Upper lobe of right lung (tissue), 1 donor: ENCODE data around the gene STAT6. TPM values are rescaled to one million over a fixed set of nuclear protein-coding genes. Genes with fewer than 3 reads are reported as not detected.

Source experiments
- ATAC-seq: fragments of 200-7000 bp; cut with Tn5 transposase; one replicate; pipeline ENCODE4 v1.9.1; 2020; ENCODE audit warnings: mild to moderate bottlenecking, moderate library complexity
- DNase-seq: peaks from one replicate; pipeline ENCODE4 v3.0.0-alpha.2; 2020
- H3K27ac ChIP-seq: fragments of 200-600 bp; one replicate; pipeline ENCODE4 v1.8.0; 2022
- H3K27me3 ChIP-seq: fragments of 200-600 bp; one replicate; pipeline ENCODE4 v1.8.0; 2022; ENCODE audit warnings: mild to moderate bottlenecking
- H3K36me3 ChIP-seq: fragments of 200-600 bp; one replicate; pipeline ENCODE4 v1.8.0; 2022
- H3K4me1 ChIP-seq: fragments of 200-600 bp; one replicate; pipeline ENCODE4 v1.8.0; 2022
- H3K4me3 ChIP-seq: fragments of 200-600 bp; one replicate; pipeline ENCODE4 v1.8.0; 2022; ENCODE audit warnings: mild to moderate bottlenecking
- H3K9me3 ChIP-seq: fragments of 200-600 bp; one replicate; pipeline ENCODE4 v1.8.0; 2022
- CTCF ChIP-seq: fragments of 200-600 bp; IDR thresholded peaks from one replicate; pipeline ENCODE4 v1.8.0; 2022; ENCODE audit warnings: antibody characterized with exemption
- intact Hi-C: fragments of 100-400 bp; cut with DNase I; formaldehyde crosslinking; loops from one replicate; pipeline ENCODE4 v1.11.0; 2022
- long read RNA-seq: library from polyadenylated mRNA; unstranded; transcript quantifications from one replicate; pipeline ENCODE4 v2.0.0, GENCODE V29; 2021
- total RNA-seq: library from RNA; stranded (reverse); fragmentation: NEBNext Ultra II Directional; extraction: Animal tissue kit (Norgen Biotek cat#: 25700); gene quantifications from one replicate; pipeline ENCODE4 v1.2.1, GENCODE V29; 2021
- donor health status: DM: no; HTN: yes; CAD: no; lungs with severe emphysema.

The STAT6 gene, protein sequence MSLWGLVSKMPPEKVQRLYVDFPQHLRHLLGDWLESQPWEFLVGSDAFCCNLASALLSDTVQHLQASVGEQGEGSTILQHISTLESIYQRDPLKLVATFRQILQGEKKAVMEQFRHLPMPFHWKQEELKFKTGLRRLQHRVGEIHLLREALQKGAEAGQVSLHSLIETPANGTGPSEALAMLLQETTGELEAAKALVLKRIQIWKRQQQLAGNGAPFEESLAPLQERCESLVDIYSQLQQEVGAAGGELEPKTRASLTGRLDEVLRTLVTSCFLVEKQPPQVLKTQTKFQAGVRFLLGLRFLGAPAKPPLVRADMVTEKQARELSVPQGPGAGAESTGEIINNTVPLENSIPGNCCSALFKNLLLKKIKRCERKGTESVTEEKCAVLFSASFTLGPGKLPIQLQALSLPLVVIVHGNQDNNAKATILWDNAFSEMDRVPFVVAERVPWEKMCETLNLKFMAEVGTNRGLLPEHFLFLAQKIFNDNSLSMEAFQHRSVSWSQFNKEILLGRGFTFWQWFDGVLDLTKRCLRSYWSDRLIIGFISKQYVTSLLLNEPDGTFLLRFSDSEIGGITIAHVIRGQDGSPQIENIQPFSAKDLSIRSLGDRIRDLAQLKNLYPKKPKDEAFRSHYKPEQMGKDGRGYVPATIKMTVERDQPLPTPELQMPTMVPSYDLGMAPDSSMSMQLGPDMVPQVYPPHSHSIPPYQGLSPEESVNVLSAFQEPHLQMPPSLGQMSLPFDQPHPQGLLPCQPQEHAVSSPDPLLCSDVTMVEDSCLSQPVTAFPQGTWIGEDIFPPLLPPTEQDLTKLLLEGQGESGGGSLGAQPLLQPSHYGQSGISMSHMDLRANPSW
- total RNA-seq: 230 TPM
- long read RNA-seq, full-length matches to known transcripts: 82 of 257 reads
- long read RNA-seq, partial matches to known transcripts: 121 of 257 reads
- long read RNA-seq, other reads (novel, unspliced or antisense): 54 of 257 reads

DNA sequence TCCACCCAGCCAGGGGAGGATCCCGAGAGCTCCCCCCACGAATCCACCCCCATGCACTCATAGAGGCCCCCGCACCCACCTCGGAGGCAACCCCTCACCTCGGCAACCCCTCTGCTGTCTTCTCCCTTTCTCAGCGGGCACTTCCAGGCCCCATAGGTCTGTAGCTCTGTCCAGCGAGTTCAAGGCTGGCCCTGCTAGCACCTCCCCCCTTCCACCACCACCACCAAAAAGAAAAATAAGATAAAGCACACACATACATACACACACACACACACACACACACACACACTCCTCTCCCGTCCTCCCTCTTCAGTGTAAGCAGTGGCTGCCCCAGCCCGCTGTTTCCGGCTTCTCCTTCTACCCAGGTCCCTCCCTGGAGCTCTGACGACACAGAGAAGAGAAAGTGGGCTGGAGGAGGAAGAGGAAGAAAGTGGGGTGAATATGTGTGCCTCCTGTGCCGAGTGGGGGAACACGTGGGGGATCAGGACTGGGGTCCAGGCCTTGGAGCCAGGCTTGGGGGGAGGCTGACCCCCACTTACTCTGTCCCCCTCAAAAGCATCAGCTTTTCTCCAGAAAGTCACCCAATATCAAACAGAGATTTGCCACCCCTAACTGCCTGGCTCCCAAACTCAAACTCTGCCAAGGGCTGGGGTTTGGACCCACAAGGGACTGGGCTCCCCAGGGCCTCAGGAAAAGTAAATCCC lies at the start of gene STAT6:
STAT6 (minus strand) TSS at position 332 of the 704 bp plus-strand sequence. CDS start 3,084 bp downstream, outside the sequence.
- Histone ChIP-seq H3K27me3 (no peaks in the 10 kb centered on the region), H3K9me3 (no peaks in the 10 kb centered on the region), H3K36me3 (peaks cover 31% of the 10 kb centered on the region), H3K27ac (peak within 1 kb of the TSS; percentile 99), H3K4me1 (peaks cover 31% of the 10 kb centered on the region), H3K4me3 (peak within 1 kb of the TSS; percentile 96)
- no peak for TF ChIP-seq CTCF
- intact Hi-C loops: no loop called here
- peak; percentile 91 for DNase-seq
- ATAC-seq: peak; percentile 81

- DNase-seq: no peak
- Histone ChIP-seq H3K36me3 (peaks cover 96% of the 10 kb centered on the region), H3K9me3 (no peaks in the 10 kb centered on the region), H3K27ac (no peak overlapping the region), H3K4me1 (peaks cover 12% of the 10 kb centered on the region), H3K27me3 (no peaks in the 10 kb centered on the region), H3K4me3 (no peak overlapping the region)
- intact Hi-C loops: no loop called here
- TF ChIP-seq CTCF: no peak
- no peak for ATAC-seq
These were observed 49.6 kb upstream of the STAT6 start for GRCh38 chr12:57160741-57161140.

DNA sequence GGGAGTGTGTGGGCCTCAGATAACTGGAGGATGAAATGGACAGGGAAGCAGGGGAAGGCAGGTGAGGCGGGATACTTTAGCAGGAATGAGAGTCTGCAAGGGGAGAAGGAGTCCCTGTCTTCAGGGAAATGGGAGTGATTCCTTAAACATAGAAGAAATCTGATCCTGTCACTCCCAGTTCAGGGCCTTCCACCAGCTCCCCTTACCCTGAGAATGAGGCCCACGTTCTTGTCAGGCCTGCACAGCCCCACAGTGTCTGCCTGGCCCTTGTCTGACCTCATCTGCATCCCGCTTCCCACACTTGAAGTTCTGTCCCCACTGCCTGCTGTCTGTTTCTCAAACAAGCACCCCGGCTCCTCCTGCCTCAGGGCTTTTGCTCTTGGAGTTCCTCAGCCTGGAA lies 48.9 kb upstream of the STAT6 start:
- H3K4me1 ChIP-seq: peaks cover 12% of the 10 kb centered on the region
- DNase-seq (no peak), ATAC-seq (no peak)
- H3K9me3 ChIP-seq: no peaks in the 10 kb centered on the region
- no peaks in the 10 kb centered on the region for H3K27me3 ChIP-seq
- H3K4me3 ChIP-seq: no peak overlapping the region
- H3K36me3 ChIP-seq: peaks cover 96% of the 10 kb centered on the region
- no peak for TF ChIP-seq CTCF
- intact Hi-C loops: no loop called here
- no peak overlapping the region for H3K27ac ChIP-seq

GRCh38 chr12:57159311-57159710 lies 48.1 kb upstream of the STAT6 start:
- TF ChIP-seq CTCF: no peak
- H3K36me3 ChIP-seq: peaks cover 96% of the 10 kb centered on the region
- no peaks in the 10 kb centered on the region for H3K27me3 ChIP-seq
- no peak for ATAC-seq
- intact Hi-C loops: no loop called here
- H3K4me3 ChIP-seq: no peak overlapping the region
- H3K4me1 ChIP-seq: peaks cover 12% of the 10 kb centered on the region
- no peak overlapping the region for H3K27ac ChIP-seq
- H3K9me3 ChIP-seq: no peaks in the 10 kb centered on the region
- DNase-seq: no peak

DNA sequence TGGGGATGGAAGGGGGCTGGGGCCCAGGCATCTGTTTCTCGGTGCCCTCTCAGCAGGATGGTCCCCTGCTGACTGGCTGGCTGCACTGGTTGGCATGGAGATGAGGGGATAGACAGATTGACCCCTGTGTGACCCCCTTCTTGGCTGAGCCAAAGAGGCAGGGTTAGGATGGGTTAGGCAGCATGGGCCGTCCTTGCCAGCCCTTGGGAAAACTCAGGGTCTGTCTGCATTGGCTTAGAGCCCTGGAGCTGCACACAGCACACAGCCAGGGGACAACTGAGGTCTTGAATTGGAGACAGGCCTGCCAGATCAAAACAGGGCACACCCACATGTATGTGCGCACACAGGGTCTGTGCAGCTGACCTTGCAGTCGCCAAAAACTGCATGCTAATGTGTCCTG lies 47.5 kb upstream of the STAT6 start:
- intact Hi-C loops: no loop called here
- no peaks in the 10 kb centered on the region for H3K9me3 ChIP-seq
- H3K4me1 ChIP-seq: peaks cover 14% of the 10 kb centered on the region
- H3K27me3 ChIP-seq: no peaks in the 10 kb centered on the region
- no peak overlapping the region for H3K4me3 ChIP-seq
- H3K27ac ChIP-seq: no peak overlapping the region
- ATAC-seq (no peak), DNase-seq (no peak)
- TF ChIP-seq CTCF: no peak
- peaks cover 94% of the 10 kb centered on the region for H3K36me3 ChIP-seq
